Activated T-cell treated with anti-CD3 and anti-CD28 coated beads, Interleukin-2, amount 50 U/mL, for 4 hours (primary cell): ENCODE results near the gene BEAN1. TPM values are rescaled to one million over a fixed set of nuclear protein-coding genes. Genes with fewer than 3 reads are reported as not detected.
"Not testable (repeated sequence)": the region's sequence is repeated elsewhere in the genome, so short reads cannot be mapped to it uniquely, and the experiment has no call there.

Experiments
- ATAC-seq, 2 donors: fragments of 200-7000 bp; cut with Tn5 transposase; one replicate each; pipeline ENCODE4 v1.10.0; 2021
- DNase-seq: peaks from one replicate; pipeline ENCODE4 v3.0.0-alpha.2; 2020
- H3K27me3 Mint-ChIP-seq: one replicate; pipeline ENCODE4 v1.8.0; 2021; ENCODE audit warnings: low read depth, mixed read lengths
- H3K36me3 Mint-ChIP-seq: one replicate; pipeline ENCODE4 v1.8.0; 2022; ENCODE audit warnings: mixed read lengths; ENCODE audit not compliant: insufficient read depth
- H3K4me1 Mint-ChIP-seq: one replicate; pipeline ENCODE4 v1.8.0; 2021; ENCODE audit warnings: low read depth, mixed read lengths
- H3K4me3 Mint-ChIP-seq: one replicate; pipeline ENCODE4 v1.8.0; 2021; ENCODE audit warnings: mild to moderate bottlenecking, moderate library complexity, mixed read lengths
- H3K9me3 Mint-ChIP-seq: one replicate; pipeline ENCODE4 v1.8.0; 2021; ENCODE audit warnings: mixed read lengths
- total RNA-seq, 3 donors: library from RNA; stranded (reverse); gene quantifications; one replicate each; pipeline ENCODE4 v1.2.1, GENCODE V29; 2021

Gene BEAN1
- total RNA-seq, 3 donors from 2014 or later = not detected

DNA sequence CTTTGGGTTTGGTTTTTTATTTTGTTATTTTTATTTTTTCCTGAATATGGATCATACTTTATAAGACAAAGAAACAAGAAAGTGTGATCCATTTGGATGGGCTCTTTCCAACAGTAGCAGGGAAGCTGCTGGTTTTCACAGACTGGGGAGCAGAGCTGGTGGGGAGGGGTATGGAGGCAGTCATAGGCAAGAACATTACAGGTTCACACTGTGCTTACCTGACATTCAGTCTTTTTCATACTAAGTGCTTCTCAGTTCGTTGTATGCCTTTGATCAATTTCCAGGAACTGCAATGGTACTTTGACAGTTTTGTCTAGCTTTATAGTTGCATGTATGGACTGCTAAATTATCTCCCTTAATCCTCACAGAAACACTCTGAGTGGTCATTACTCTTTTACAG lies 27.7 kb downstream of the BEAN1 start:
- ATAC-seq (no peak), DNase-seq (no peak)
- H3K36me3 Mint-ChIP-seq = no peaks in the 10 kb centered on the region
- no peaks in the 10 kb centered on the region for H3K4me1 Mint-ChIP-seq
- peaks cover 11% of the 10 kb centered on the region for H3K27me3 Mint-ChIP-seq
- H3K9me3 Mint-ChIP-seq = no peaks in the 10 kb centered on the region
- H3K4me3 Mint-ChIP-seq = no peak overlapping the region

DNA sequence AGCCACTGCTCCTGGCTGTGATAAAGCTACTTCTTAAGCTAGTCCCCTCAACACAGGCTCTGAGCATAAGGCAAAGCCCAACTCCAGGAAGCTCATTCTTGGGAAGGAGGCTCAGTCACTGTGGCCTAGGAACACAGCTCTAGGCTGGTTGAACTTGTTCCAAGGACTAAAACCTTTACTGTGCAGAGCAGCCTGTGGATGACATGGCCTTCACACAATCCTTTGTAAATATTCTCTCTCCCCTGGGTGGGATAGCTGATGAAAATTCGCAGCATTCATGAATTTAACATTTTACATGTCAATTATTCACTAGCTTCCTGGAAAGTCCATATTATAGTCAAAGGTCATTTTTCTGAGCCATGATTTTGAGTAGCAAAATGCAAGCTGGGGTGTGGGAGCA lies 28.9 kb downstream of the BEAN1 start:
- Mint-ChIP-seq H3K27me3 (peaks cover 16% of the 10 kb centered on the region), H3K9me3 (no peaks in the 10 kb centered on the region), H3K36me3 (no peaks in the 10 kb centered on the region), H3K4me3 (no peak overlapping the region), H3K4me1 (no peaks in the 10 kb centered on the region)
- ATAC-seq (no peak), DNase-seq (no peak)

DNA sequence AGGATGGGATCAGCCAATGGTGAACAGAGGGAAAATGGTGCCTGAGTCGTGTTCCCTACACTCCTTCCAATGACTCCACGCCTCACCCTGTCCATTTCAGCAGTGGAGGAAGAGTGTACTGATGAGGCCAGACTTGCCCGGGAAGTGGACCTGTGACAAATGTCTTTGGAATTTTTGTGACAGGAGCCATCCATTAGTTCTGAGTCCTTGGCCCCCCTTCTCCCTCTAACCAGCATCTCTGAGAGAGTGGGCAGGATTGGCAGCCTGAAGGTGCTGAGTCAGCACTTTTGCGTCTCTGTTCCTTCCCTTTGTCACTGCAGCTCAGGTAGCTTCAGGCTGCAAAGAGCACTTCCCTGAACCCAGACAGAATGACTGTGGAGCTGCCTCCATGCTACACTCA lies 30.8 kb downstream of the BEAN1 start:
- H3K9me3 Mint-ChIP-seq = no peaks in the 10 kb centered on the region

DNA sequence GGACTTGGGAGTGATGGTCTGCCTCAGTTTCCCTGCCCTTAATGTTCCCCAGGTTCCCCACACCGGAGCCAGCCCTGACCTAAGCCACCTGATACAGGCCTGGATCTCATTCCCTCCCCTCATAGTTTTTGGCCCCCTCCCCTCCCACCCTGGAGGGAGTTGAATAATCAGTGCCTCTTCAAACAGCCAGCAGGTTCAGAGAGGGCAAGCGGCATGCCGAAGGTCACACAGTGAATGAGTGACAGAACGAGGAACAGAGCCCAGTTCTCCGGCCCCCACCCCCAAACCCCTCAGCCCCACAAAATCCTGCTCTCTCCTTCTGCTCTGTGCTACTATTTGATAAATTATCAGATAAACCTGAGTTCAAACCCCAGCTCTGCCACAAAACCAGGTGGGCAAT lies 31.2 kb downstream of the BEAN1 start:
- H3K27me3 Mint-ChIP-seq = peaks cover 28% of the 10 kb centered on the region
- H3K36me3 Mint-ChIP-seq = no peaks in the 10 kb centered on the region
- ATAC-seq = no peak
- no peaks in the 10 kb centered on the region for H3K4me1 Mint-ChIP-seq
- no peaks in the 10 kb centered on the region for H3K9me3 Mint-ChIP-seq
- no peak overlapping the region for H3K4me3 Mint-ChIP-seq
- no peak for DNase-seq

More for the DNA sequence above, 30.8 kb downstream of the BEAN1 start:
- Mint-ChIP-seq H3K4me3 (no peak overlapping the region), H3K36me3 (no peaks in the 10 kb centered on the region), H3K4me1 (no peaks in the 10 kb centered on the region), H3K27me3 (peaks cover 28% of the 10 kb centered on the region)
- ATAC-seq (no peak), DNase-seq (no peak)

DNA sequence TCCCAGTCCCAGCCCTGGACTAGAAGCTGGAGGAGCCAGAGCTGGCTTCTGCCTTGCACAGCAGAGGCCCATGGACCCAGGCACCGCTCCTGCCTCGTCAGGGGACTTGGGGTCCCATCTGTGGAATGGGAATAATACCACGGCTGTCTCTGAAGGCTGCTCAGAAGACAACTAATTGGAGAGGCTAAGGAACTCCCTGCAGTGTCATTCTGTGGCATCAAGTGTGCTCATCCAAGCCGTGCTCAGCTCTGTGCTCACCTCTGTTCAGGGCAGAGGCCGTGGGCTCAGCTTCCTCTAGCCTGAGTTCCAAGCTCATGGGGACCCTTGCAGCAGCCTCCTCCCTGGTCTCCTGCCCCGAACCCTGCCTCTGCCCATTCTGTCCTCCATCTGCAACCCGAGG lies 31.8 kb downstream of the BEAN1 start:
- Mint-ChIP-seq H3K27me3 (peaks cover 32% of the 10 kb centered on the region), H3K4me3 (no peak overlapping the region), H3K36me3 (no peaks in the 10 kb centered on the region), H3K9me3 (no peaks in the 10 kb centered on the region), H3K4me1 (no peaks in the 10 kb centered on the region)
- DNase-seq (no peak), ATAC-seq (no peak)

DNA sequence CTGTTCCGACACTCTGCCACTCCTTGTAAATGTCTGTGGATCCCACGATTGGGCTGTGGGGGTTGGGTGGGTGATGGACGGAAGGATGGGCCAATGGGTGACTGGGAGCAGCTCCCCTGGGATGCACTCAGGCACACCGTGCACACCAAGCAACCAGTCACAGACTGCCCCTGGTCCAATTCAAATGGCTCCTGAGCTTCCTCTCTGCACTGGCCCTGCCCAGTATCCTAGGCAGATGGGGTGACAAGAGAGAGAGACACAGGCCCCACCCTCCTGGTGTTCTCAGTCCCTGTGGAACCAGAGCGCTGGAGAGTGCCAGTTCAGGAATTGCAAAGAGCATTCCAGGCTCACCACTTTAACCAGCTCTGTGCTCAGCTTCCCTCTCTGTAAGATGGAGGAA lies 32.8 kb downstream of the BEAN1 start:
- Mint-ChIP-seq H3K4me1 (peaks cover 1% of the 10 kb centered on the region), H3K4me3 (no peak overlapping the region), H3K36me3 (no peaks in the 10 kb centered on the region), H3K9me3 (no peaks in the 10 kb centered on the region), H3K27me3 (peaks cover 36% of the 10 kb centered on the region)
- DNase-seq (no peak), ATAC-seq (no peak)

DNA sequence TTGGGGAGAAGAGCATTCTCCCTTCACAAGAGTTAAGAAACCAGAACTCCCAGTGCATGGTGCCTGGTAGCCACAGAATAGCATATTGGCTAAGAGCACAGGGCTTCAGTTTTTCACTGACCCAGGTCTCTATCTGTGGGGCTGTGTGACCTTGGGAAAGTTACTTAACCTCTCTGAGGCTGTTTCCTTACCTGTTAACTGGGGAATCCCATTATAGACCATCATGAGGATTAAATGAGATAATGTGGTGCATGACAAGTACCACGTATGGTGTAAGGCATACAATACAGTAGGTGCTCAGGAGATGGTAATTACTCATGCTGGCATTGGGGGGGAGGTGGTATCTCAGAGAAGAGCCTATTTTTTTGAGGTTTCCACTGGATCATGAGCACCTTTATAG lies 33.6 kb downstream of the BEAN1 start:
- Mint-ChIP-seq H3K9me3 (no peaks in the 10 kb centered on the region), H3K4me1 (peaks cover 1% of the 10 kb centered on the region), H3K27me3 (peaks cover 38% of the 10 kb centered on the region), H3K4me3 (no peak overlapping the region), H3K36me3 (no peaks in the 10 kb centered on the region)
- ATAC-seq = no peak
- DNase-seq = no peak

DNA sequence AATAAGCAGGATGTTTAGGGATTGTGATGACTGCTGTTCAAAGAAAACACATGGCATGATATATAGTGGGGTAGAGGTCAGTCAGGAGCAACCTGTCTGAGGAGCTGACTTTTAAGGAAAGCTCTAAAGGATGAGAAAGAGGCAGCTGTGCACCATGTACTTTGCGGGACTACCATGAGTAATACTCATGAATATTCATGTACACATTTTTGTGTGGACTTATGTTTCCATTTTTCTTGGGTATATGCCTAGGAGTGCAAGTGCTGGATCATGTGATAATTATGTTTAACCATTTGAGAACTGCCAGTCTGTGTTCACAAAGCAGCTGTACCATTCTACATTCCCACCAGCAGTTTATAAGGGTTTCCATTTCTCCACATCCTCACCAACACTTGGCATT lies 35.8 kb downstream of the BEAN1 start:
- Mint-ChIP-seq H3K4me3 (no peak overlapping the region), H3K9me3 (no peaks in the 10 kb centered on the region), H3K4me1 (peaks cover 1% of the 10 kb centered on the region), H3K27me3 (peaks cover 40% of the 10 kb centered on the region), H3K36me3 (no peaks in the 10 kb centered on the region)
- ATAC-seq (no peak), DNase-seq (no peak)

DNA sequence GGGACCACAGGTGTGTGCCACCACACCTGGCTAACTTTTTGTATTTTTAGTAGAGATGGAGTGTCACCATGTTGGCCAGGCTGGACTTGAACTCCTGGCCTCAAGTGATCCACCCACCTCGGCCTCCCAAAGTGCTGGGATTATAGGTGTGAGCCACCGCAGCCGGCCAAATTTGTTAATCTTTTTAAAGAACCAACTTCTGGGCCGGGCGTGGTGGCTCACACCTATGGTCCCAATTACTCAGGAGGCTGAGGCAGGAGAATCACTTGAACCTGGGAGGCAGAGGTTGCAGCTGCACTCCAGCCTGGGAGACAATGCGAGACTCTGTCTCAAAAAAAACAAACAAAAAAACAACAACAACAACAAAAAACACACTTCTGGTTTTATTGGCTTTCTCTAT lies 38.9 kb downstream of the BEAN1 start:
- not testable (repeated sequence) for ATAC-seq, H3K4me3 Mint-ChIP-seq, H3K4me1 Mint-ChIP-seq, H3K9me3 Mint-ChIP-seq, H3K36me3 Mint-ChIP-seq, DNase-seq
- H3K27me3 Mint-ChIP-seq = peaks cover 40% of the 10 kb centered on the region

DNA sequence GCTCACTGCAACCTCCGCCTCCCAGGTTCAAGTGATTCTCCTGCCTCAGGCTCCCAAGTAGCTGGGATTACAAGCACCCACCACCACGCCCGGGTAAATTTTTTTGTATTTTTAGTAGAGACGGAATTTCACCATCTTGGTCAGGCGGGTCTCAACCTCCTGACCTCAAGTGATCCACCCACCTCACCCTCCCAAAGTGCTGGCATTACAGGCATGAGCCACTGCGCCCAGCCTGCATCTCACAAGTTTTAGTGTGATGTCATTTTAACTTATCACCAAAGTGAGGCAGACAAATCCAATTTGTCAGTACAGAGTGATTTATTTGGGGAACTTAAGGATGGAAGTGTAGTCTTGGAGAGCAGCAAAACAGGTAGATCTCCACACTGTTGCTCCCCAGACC lies 39.5 kb downstream of the BEAN1 start:
- not testable (repeated sequence) for H3K4me3 Mint-ChIP-seq, H3K9me3 Mint-ChIP-seq, H3K36me3 Mint-ChIP-seq, H3K4me1 Mint-ChIP-seq, DNase-seq, ATAC-seq
- H3K27me3 Mint-ChIP-seq = peaks cover 38% of the 10 kb centered on the region

DNA sequence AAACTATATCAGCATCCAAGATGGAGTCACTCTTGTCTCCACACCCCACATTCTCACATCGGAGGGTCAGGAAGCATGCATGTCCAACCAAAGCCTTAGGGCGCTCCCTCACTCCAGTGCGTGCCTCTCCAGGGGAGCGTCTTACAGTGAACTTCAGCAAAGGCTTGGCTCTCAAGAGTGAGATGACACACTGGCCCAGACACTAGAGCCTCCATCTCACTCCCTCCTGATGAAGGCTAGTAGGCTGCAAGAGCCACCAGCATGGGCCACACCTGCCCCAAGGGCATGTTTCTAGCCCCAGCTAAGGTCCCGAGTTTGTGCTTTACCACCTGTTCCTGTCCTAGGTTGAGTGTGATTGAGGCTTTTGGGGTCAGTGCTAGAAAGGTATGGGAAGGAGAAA lies 40.5 kb downstream of the BEAN1 start:
- no peak overlapping the region for H3K4me3 Mint-ChIP-seq
- H3K27me3 Mint-ChIP-seq = peaks cover 29% of the 10 kb centered on the region
- ATAC-seq (no peak), DNase-seq (no peak)
- peaks cover 1% of the 10 kb centered on the region for H3K4me1 Mint-ChIP-seq
- no peaks in the 10 kb centered on the region for H3K9me3 Mint-ChIP-seq
- H3K36me3 Mint-ChIP-seq = no peaks in the 10 kb centered on the region

DNA sequence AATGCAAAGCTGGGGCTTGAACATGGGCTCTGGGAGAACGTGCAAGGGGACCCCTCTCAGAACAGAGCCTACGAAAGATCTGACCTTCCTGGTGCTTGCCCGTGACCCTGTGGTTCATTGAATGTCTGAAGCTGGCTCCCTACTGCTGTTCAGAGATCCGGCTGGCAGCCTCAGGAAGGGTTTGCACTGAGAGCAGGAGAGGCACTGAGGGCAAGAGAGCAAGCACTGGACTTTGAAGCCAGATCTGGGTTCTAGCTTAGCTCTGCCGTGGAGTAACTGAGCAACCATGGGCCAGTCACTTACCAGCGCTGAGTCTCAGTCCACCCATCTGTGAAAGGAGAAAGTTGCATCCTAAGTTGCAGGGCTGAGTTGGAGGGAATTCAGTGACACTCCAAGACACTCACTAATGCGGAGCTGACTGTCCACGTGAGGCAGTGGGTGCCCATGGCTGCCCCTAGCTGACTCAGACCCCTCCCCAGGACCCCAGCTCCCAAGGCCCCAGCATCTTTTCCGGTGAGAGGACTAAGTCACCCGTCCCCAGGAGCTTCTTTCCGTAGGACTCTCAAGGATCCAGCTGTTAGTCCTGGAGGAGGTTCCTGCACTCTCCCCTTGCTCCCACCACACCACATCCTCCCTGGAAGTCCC lies 41.3 kb downstream of the BEAN1 start:
- Mint-ChIP-seq H3K36me3 (no peaks in the 10 kb centered on the region), H3K4me1 (peaks cover 1% of the 10 kb centered on the region), H3K27me3 (peaks cover 28% of the 10 kb centered on the region), H3K9me3 (no peaks in the 10 kb centered on the region), H3K4me3 (no peak overlapping the region)
- DNase-seq = no peak
- no peak for ATAC-seq

DNA sequence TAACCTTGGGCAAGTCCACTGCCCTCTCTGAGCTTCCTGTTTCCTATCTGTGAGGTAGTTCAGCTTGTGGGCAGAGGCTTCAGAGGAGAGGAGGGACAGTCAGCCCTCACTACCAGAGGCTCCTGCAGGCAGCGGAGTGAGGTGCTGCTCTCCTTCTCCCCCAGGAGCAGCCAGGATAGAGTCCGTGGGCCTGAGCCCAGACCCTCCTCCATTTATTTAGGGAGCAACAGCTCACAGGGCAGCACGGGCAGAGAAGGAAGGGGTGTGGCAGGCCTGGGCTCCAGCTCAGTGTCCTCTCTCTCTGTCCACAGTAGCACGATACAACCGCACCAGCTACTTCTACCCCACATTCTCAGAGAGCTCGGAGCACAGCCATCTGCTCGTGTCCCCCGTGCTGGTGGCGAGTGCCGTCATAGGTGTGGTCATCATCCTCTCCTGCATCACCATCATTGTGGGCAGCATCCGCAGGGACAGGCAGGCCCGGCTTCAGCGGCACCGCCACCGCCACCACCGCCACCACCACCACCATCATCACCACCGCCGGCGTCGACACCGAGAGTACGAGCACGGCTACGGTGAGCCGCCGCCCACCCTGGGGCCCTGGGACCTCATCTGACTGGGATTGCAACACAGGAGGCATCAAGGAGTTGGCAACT lies 42.3 kb downstream of the BEAN1 start:
- no peaks in the 10 kb centered on the region for H3K9me3 Mint-ChIP-seq
- no peaks in the 10 kb centered on the region for H3K36me3 Mint-ChIP-seq
- no peak for ATAC-seq
- H3K27me3 Mint-ChIP-seq = peaks cover 23% of the 10 kb centered on the region
- no peak for DNase-seq
- H3K4me1 Mint-ChIP-seq = peaks cover 7% of the 10 kb centered on the region
- H3K4me3 Mint-ChIP-seq = no peak overlapping the region

DNA sequence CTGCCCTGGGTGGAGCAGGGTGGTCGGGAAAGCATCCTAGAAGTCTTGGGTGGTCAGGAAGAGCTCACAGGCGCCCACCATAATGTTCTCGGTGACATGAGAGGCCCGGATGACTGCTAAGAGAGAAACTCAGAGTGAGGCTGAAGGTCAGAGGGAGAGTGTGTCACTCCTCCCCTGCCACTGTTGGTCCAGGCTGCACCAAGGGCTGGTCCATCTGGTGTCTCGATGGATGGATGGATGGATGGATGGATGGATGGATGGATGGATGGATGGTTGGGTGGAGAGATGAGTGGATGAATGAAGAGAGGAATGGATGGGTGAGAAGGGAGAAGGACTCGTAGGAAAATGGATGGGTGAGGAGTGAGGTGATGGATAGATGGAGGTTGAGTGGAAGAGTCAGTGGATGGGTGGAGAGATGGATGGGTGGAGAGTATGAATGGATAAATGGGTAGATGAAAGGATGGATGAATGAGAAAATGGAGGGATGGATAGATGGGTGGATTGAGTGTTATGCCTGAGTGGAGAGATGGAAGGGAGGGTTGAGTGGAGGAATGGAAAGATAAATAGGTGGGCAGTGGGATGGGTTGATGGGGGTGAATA lies 43.0 kb downstream of the BEAN1 start:
- Mint-ChIP-seq H3K4me1 (peaks cover 13% of the 10 kb centered on the region), H3K27me3 (peaks cover 19% of the 10 kb centered on the region), H3K4me3 (no peak overlapping the region), H3K36me3 (no peaks in the 10 kb centered on the region), H3K9me3 (no peaks in the 10 kb centered on the region)
- no peak for ATAC-seq
- no peak for DNase-seq

DNA sequence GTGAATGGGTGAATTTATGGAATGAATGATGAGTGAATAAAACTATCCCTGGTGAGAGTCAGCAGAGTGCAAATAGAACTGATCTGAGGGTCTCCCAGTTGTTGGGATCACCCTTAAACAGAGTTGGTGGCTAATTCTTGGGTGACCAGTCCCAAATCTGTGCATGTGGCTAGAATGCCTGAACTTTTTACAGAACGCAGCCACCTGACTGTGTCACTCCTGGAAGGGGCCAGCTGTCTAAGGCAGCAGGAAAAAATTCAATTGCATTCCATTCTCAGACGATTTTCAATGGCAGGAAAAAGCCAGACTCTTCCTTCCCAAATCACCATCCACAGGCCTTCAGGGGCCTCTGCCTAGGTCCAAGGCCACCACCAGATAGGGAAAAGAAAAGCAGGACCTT lies 43.5 kb downstream of the BEAN1 start:
- Mint-ChIP-seq H3K27me3 (peaks cover 18% of the 10 kb centered on the region), H3K36me3 (no peaks in the 10 kb centered on the region), H3K4me1 (peaks cover 16% of the 10 kb centered on the region), H3K4me3 (no peak overlapping the region), H3K9me3 (no peaks in the 10 kb centered on the region)
- DNase-seq (no peak), ATAC-seq (no peak)
